H9 (cell line): ENCODE data around the gene SLC39A8. TPM values are rescaled to one million over a fixed set of nuclear protein-coding genes. Genes with fewer than 3 reads are reported as not detected.

Experiments used
- DNase-seq: peaks from one replicate; pipeline ENCODE4 v3.0.0-alpha.2; 2017
- H2AFZ ChIP-seq: one replicate; pipeline ENCODE4 v1.6.1; 2013; ENCODE audit warnings: mild to moderate bottlenecking, low read length, control low read depth, moderate library complexity
- H2AK5ac ChIP-seq: 2 replicates; pipeline ENCODE4 v1.6.1; 2013; ENCODE audit warnings: low read length, control low read depth, mixed read lengths; ENCODE audit not compliant: insufficient read length
- H2BK120ac ChIP-seq: one replicate; pipeline ENCODE4 v1.6.1; 2013; ENCODE audit warnings: low read depth, mild to moderate bottlenecking, low read length, control low read depth, inconsistent platforms; ENCODE audit not compliant: poor library complexity, severe bottlenecking
- H2BK12ac ChIP-seq: 2 replicates; pipeline ENCODE4 v1.6.1; 2013; ENCODE audit warnings: low read length, control low read depth, mixed read lengths, low read depth; ENCODE audit not compliant: insufficient read length
- H2BK15ac ChIP-seq: 2 replicates; pipeline ENCODE4 v1.6.1; 2013; ENCODE audit warnings: low read depth, low read length, control low read depth
- H2BK20ac ChIP-seq: one replicate; pipeline ENCODE4 v1.6.1; 2013; ENCODE audit warnings: low read depth, mild to moderate bottlenecking, low read length, control low read depth, inconsistent platforms; ENCODE audit not compliant: poor library complexity, severe bottlenecking
- H2BK5ac ChIP-seq: 2 replicates; pipeline ENCODE4 v1.6.1; 2013; ENCODE audit warnings: low read length, control low read depth, mixed read lengths; ENCODE audit not compliant: insufficient read length
- H3K14ac ChIP-seq: 2 replicates; pipeline ENCODE4 v1.6.1; 2013; ENCODE audit warnings: low read length, control low read depth; ENCODE audit not compliant: insufficient read depth
- H3K18ac ChIP-seq: 2 replicates; pipeline ENCODE4 v1.6.1; 2013; ENCODE audit warnings: low read depth, mild to moderate bottlenecking, mixed read lengths, low read length, control low read depth; ENCODE audit not compliant: insufficient read length
- H3K23ac ChIP-seq: 2 replicates; pipeline ENCODE4 v1.6.1; 2013; ENCODE audit warnings: low read length, control low read depth, mixed read lengths, low read depth; ENCODE audit not compliant: insufficient read length
- H3K23me2 ChIP-seq: 2 replicates; pipeline ENCODE4 v1.6.1; 2013; ENCODE audit warnings: low read depth, mild to moderate bottlenecking, mixed read lengths, low read length, control low read depth; ENCODE audit not compliant: insufficient read length, poor library complexity, severe bottlenecking
- H3K27ac ChIP-seq: 2 replicates; pipeline ENCODE4 v1.5.1; 2013; ENCODE audit warnings: low read length, control low read depth, mixed read lengths, low read depth; ENCODE audit not compliant: insufficient read length
- H3K27me3 ChIP-seq: 2 replicates; pipeline ENCODE4 v1.6.1; 2013; ENCODE audit warnings: low read length, control low read depth, inconsistent platforms; ENCODE audit not compliant: insufficient read depth
- H3K4ac ChIP-seq: 2 replicates; pipeline ENCODE4 v1.6.1; 2013; ENCODE audit warnings: low read depth, mild to moderate bottlenecking, control low read depth, inconsistent platforms, low read length, moderate library complexity
- H3K4me1 ChIP-seq: 2 replicates; pipeline ENCODE4 v1.6.1; 2013; ENCODE audit warnings: low read length, control low read depth, inconsistent platforms; ENCODE audit not compliant: insufficient read depth
- H3K4me2 ChIP-seq: 2 replicates; pipeline ENCODE4 v1.6.1; 2013; ENCODE audit warnings: low read length, control low read depth, mixed read lengths; ENCODE audit not compliant: insufficient read length, insufficient read depth
- H3K56ac ChIP-seq: 2 replicates; pipeline ENCODE4 v1.6.1; 2013; ENCODE audit warnings: low read depth, mild to moderate bottlenecking, mixed read lengths, low read length, control low read depth; ENCODE audit not compliant: insufficient read length
- H3K79me1 ChIP-seq: 2 replicates; pipeline ENCODE4 v1.6.1; 2013; ENCODE audit warnings: low read depth, mild to moderate bottlenecking, moderate library complexity, low read length, control low read depth, inconsistent platforms; ENCODE audit not compliant: insufficient read depth, poor library complexity, severe bottlenecking
- H3K79me2 ChIP-seq: 2 replicates; pipeline ENCODE4 v1.6.1; 2013; ENCODE audit warnings: low read length, control low read depth, inconsistent platforms; ENCODE audit not compliant: insufficient read depth
- H3K9ac ChIP-seq: 2 replicates; pipeline ENCODE4 v1.6.1; 2013; ENCODE audit warnings: low read length, control low read depth, mixed read lengths; ENCODE audit not compliant: insufficient read length; ENCODE audit errors: extremely low read depth
- H3K9me3 ChIP-seq: one replicate; pipeline ENCODE4 v1.6.1; 2013; ENCODE audit warnings: low read depth, low read length, inconsistent platforms; ENCODE audit not compliant: control insufficient read depth
- H3T11ph ChIP-seq: one replicate; pipeline ENCODE4 v1.6.1; 2013; ENCODE audit warnings: mild to moderate bottlenecking, low read length, control low read depth, inconsistent platforms
- H4K20me1 ChIP-seq: one replicate; pipeline ENCODE4 v1.6.1; 2013; ENCODE audit not compliant: control insufficient read depth, insufficient read length, insufficient read depth
- H4K5ac ChIP-seq: 2 replicates; pipeline ENCODE4 v1.6.1; 2013; ENCODE audit warnings: low read depth, mild to moderate bottlenecking, mixed read lengths, low read length, control low read depth; ENCODE audit not compliant: insufficient read length
- H4K8ac ChIP-seq: replicated peaks from 2 replicates; pipeline ENCODE4 v1.6.1; 2013; ENCODE audit warnings: low read length, control low read depth, mixed read lengths, low read depth; ENCODE audit not compliant: insufficient read length
- H4K91ac ChIP-seq: 2 replicates; pipeline ENCODE4 v1.6.1; 2013; ENCODE audit warnings: low read depth, mild to moderate bottlenecking, moderate library complexity, mixed read lengths, low read length, control low read depth; ENCODE audit not compliant: insufficient read length
- H3K27ac Mint-ChIP-seq, 3 experiments: 2 replicates in 2 of 3; 3 replicates in 1 of 3; pipeline ENCODE4 v1.8.0; 2020 to 2021; ENCODE audit warnings: mixed read lengths in 3 of 3, mild to moderate bottlenecking in 1 of 3, moderate library complexity in 1 of 3
- H3K27me3 Mint-ChIP-seq: 2 replicates; pipeline ENCODE4 v1.8.0; 2021; ENCODE audit warnings: low read depth, mild to moderate bottlenecking, moderate library complexity, mixed read lengths
- H3K36me3 Mint-ChIP-seq, 3 experiments: 2 replicates in 2 of 3; 3 replicates in 1 of 3; pipeline ENCODE4 v1.8.0; 2020 to 2021; ENCODE audit warnings: low read depth in 3 of 3, mixed read lengths in 3 of 3; ENCODE audit not compliant: insufficient read depth in 1 of 3
- H3K4me1 Mint-ChIP-seq, 2 experiments: 2 replicates each; pipeline ENCODE4 v1.8.0; 2020; ENCODE audit warnings: mixed read lengths in 2 of 2
- H3K4me3 Mint-ChIP-seq, 2 experiments: 2 replicates in 1 of 2; 3 replicates in 1 of 2; pipeline ENCODE4 v1.8.0; 2020 to 2021; ENCODE audit warnings: mild to moderate bottlenecking in 2 of 2, mixed read lengths in 2 of 2, moderate library complexity in 1 of 2
- H3K9me3 Mint-ChIP-seq, 2 experiments: 2 replicates in 1 of 2; 3 replicates in 1 of 2; pipeline ENCODE4 v1.8.0; 2020; ENCODE audit warnings: mild to moderate bottlenecking in 2 of 2, mixed read lengths in 2 of 2, moderate library complexity in 1 of 2
- WGBS: extraction: QIAGEN DNeasy Blood & Tissue Kit; methylation state at CpG from one replicate; pipeline ENCODE4 v1.1.7; 2013; ENCODE audit warnings: missing lambda C conversion rate, low lambda C conversion rate, mixed read lengths; ENCODE audit not compliant: insufficient read length; ENCODE audit errors: extremely low coverage; 5-methylcytosine and 5-hydroxymethylcytosine counted together
- total RNA-seq: library from RNA; stranded (reverse); gene quantifications from 2 replicates; pipeline ENCODE4 v1.2.1, GENCODE V29; 2021
- TF ChIP-seq, protein P1 (sequence below): fragments of 200-600 bp; sonication (generic); conservative IDR thresholded peaks from 3 replicates; pipeline ENCODE4 v1.8.0; 2021; ENCODE audit warnings: antibody characterized with exemption, mild to moderate bottlenecking

SLC39A8 gene
- total RNA-seq, 1 experiment from 2014 or later, result 11.0 TPM

DNA sequence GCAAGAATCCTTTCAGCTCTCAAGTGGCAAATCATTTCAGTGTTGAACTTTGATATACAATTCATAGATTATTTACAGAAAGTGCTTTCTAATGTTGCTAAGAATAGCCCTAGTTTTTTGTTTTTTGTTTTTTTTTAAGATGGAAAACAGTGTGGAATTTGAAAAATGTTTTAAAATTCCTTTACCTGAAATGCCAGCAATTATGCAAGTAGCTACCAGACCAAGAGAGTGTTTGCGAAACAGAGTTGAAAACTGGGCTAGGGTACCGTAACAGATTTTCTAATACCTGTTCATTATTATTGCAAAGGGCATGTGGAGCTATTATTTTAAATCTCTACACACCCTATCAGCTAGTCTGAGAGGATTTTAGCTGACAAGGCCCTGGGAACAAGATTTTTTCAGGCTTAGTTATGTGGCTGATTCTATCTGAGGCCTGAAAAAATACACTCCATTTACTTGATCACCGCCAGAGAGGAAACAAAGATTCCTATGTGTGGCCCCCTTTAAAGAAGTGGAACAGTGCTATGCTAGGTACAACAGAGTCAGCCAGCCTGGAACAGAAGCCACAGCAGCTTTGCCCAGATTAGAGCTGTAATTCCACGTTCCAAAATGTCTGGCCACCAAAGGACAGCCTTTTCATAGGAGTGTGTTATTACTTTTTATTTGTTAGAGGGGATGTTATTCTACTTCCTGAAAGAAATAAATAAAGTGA lies 46.9 kb upstream of the SLC39A8 start:
- Histone ChIP-seq H3K4me1 (peaks cover 5% of the 10 kb centered on the region; the same call in 1 of the 2 replicates), H3K56ac (no peak overlapping the region), H3K79me1 (no peaks in the 10 kb centered on the region), H3K4ac (no peak overlapping the region), H4K5ac (no peak overlapping the region), H3K23me2 (no peaks in the 10 kb centered on the region), H2BK20ac (no peak overlapping the region), H3T11ph (no peak overlapping the region), H3K9me3 (no peaks in the 10 kb centered on the region), H3K14ac (no peak overlapping the region), H2AK5ac (no peak overlapping the region), H3K18ac (peak overlapping the region; percentile 25), H3K79me2 (no peaks in the 10 kb centered on the region), H3K9ac (no peak overlapping the region), H3K23ac (no peak overlapping the region), H4K20me1 (no peaks in the 10 kb centered on the region), H2BK120ac (peak overlapping the region; percentile 69), H2BK12ac (peak overlapping the region; percentile 92), H3K27me3 (no peaks in the 10 kb centered on the region), H3K27ac (peak overlapping the region; percentile 87), H4K8ac (no peak overlapping the region), H2BK15ac (no peak overlapping the region), H2BK5ac (no peak overlapping the region), H3K4me2 (no peak overlapping the region), H2AFZ (peak overlapping the region; percentile 97), H4K91ac (no peak overlapping the region)
- Mint-ChIP-seq H3K4me3 (no peak overlapping the region), H3K27ac (peak overlapping the region; percentile 72 to 96 (median 87)), H3K4me1 (peaks cover 21 to 26% of the 10 kb centered on the region in 2 experiments), H3K36me3 (no peaks in the 10 kb centered on the region), H3K9me3 (no peaks in the 10 kb centered on the region), H3K27me3 (no peaks in the 10 kb centered on the region)
- TF ChIP-seq, protein P1, sequence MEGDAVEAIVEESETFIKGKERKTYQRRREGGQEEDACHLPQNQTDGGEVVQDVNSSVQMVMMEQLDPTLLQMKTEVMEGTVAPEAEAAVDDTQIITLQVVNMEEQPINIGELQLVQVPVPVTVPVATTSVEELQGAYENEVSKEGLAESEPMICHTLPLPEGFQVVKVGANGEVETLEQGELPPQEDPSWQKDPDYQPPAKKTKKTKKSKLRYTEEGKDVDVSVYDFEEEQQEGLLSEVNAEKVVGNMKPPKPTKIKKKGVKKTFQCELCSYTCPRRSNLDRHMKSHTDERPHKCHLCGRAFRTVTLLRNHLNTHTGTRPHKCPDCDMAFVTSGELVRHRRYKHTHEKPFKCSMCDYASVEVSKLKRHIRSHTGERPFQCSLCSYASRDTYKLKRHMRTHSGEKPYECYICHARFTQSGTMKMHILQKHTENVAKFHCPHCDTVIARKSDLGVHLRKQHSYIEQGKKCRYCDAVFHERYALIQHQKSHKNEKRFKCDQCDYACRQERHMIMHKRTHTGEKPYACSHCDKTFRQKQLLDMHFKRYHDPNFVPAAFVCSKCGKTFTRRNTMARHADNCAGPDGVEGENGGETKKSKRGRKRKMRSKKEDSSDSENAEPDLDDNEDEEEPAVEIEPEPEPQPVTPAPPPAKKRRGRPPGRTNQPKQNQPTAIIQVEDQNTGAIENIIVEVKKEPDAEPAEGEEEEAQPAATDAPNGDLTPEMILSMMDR, result no peak
- WGBS, result no CpG with 5 or more reads among the region's 4 CpGs
- DNase-seq, result no peak
